ENCODE data around the gene EPHB2.
"Not testable (repeated sequence)": the region's sequence is repeated elsewhere in the genome, so short reads cannot be mapped to it uniquely, and the experiment has no call there.

Gene EPHB2

GRCh38 chr1:22824466-22824865 is 113.8 kb downstream of the EPHB2 start:
- DNase-seq, result no peak

GRCh38 chr1:22824975-22825374 is 114.3 kb downstream of the EPHB2 start:
- no peak for DNase-seq

GRCh38 chr1:22825486-22826189 is 115.0 kb downstream of the EPHB2 start:
- no peak for DNase-seq

GRCh38 chr1:22826604-22827580 is 116.3 kb downstream of the EPHB2 start:
- no peak for DNase-seq

- DNase-seq, result no peak
These were observed 117.2 kb downstream of the EPHB2 start for GRCh38 chr1:22827666-22828483.

DNA sequence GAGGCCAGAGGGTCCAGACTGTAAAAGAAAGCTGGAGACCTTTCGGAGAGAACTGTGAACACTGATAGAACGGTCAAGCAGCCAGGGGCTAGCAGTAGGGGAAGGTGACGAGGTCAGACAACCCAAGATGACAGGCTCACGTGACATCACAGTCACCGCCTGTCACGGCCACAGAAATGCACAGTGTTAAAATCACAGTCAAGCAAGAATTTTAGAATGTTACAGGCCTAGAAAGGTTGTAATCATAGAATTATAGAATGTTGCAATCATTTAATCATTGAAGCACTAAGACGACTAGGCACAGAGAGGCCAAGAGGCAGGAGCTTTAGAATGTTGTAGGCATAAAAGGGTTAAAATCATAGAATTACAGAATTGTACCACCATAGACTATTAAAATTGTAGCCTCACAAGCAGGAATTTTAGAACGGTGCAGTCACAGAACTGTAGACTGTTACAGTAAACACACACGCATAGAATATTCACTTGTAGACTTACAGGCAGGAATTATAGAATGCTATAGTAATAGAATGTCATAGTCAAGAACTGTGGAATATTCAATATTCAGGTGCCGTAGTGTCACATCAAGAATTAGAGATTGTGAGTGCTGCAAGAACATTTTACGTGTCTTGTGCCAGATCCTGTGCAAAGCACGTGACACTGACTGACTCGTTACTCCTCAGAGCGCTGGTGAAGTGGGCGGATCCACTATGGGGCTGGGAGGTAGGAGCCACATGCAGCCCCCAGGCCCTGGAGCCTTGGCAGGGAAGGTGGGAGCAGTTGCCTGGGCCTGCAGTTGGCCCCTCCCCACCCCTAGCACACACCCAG is 118.1 kb downstream of the EPHB2 start:
- no peak for DNase-seq

GRCh38 chr1:22829309-22829989 is 118.8 kb downstream of the EPHB2 start:
- DNase-seq, result no peak

GRCh38 chr1:22830041-22830566 is 119.5 kb downstream of the EPHB2 start:
- no peak for DNase-seq

GRCh38 chr1:22830757-22831340 is 120.2 kb downstream of the EPHB2 start:
- no peak for DNase-seq

GRCh38 chr1:22831729-22832413 is 121.2 kb downstream of the EPHB2 start:
- no peak for DNase-seq

DNA sequence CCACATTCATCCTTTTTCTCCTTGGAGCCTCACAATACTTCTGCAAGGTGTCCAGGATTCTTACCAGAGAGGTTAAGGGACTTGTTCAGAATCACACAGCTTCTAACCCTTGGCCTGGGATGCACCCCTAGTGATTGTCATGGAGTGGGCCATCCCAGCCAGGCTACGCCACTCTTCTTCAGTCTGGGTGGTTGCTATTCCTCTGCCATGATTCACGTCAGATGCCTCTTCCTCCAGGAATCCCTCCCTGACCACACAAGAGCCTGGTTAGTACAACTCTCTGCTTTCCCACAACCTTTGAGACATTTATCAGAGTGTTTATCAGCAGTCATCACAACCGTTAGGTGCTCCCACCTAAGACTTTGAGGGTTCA is 121.8 kb downstream of the EPHB2 start:
- DNase-seq, result no peak

DNA sequence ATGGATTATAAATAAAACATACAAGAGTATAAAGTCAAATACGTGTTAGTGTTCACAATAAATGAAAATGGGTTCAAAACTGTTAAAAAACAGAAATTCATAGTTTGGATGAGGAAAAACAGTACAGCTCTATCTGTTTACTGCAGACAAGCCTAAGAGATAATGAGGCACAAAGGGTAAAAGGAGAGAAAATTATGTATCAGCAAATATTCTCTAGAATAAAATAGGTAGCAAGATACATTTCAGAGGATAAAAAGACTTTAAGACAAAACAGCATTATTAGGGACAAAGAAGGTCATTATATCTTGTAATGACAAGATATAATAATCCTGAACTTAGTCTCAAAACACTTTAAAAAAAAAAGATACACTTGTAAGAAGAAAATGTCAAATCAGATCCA is 123.1 kb downstream of the EPHB2 start:
- no peak for DNase-seq

- DNase-seq, result not testable (repeated sequence)
These were observed 123.8 kb downstream of the EPHB2 start for GRCh38 chr1:22834420-22834819.

GRCh38 chr1:22835636-22836319 is 125.1 kb downstream of the EPHB2 start:
- DNase-seq, result no peak

- no peak for DNase-seq
These were observed 126.2 kb downstream of the EPHB2 start for GRCh38 chr1:22836850-22837249.

GRCh38 chr1:22837332-22837731 is 126.7 kb downstream of the EPHB2 start:
- DNase-seq, result no peak

DNA sequence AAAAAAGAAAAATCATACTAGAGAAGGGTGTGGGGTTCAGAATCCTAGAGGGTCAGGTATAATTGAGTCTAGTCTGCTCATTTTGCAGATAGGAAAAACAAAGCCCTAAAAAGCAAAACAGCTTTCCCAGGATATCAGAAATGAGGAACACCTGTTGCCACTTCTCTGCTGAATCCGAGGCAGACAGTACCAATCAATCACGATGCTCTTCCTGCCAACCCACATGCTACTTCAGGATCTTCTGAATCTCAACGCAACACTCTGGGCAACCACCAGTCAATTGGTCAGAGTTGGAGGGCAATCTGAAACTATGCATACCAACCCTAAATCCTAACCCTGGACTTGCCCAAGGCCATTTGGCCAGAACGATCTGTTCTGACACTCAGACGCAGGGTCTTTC is 128.3 kb downstream of the EPHB2 start:
- DNase-seq, result no peak

- DNase-seq, result no peak
These were observed 129.2 kb downstream of the EPHB2 start for GRCh38 chr1:22839806-22840205.

DNA sequence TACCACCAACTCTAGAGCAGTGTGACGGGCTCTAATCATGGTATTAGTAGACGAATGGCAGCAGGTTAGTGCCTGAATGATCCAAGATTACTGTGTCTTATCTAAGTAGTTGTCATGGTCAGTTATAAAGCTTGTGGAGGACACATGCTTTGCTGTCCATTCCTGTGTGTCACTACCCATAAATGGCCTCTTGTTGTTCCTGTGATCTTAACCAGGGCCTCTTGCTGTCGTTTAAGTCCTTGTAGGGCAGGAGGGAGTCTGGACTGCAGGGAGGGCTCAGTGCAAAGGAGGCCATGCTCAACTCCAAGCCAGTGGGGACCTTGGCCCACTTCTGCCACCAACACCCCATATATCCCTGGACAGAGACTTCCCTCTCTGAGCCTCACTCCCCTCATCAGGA is 130.5 kb downstream of the EPHB2 start:
- DNase-seq, result no peak

DNA sequence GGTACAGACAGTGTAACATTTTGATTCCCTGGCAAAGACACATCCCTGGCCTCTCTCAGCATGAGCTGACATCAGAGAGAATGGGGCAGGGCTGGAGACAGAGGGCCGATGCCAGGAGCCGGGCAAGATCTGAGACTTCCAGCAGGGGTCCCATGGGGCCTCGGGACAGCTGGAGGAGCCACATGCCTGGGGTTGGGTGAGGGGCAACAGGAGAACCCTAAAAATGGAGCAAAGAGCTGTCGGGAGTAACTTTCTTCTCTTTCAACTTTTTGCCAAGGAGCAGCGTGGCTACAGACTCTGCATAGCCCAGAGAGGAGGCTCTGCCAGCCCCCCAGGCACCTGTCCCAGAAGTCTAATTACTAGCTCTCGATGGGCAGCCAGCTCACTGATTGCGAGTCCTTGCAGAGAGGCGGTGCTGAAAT is 131.2 kb downstream of the EPHB2 start:
- DNase-seq, result no peak
